ENCODE measurements around the gene MRPL46.
"Not testable (repeated sequence)": the region's sequence is repeated elsewhere in the genome, so short reads cannot be mapped to it uniquely, and the experiment has no call there.

Gene MRPL46

GRCh38 chr15:88441076-88441730 lies 26.0 kb downstream of the MRPL46 start:
- DNase-seq (ENCODE audit: low read depth), result no peak

GRCh38 chr15:88440021-88440420 lies 27.2 kb downstream of the MRPL46 start:
- no peak for DNase-seq (ENCODE audit: low read depth)

GRCh38 chr15:88438181-88438580 lies 29.0 kb downstream of the MRPL46 start:
- DNase-seq (ENCODE audit: low read depth), result no peak

- not testable (repeated sequence) for DNase-seq (ENCODE audit: low read depth)
These were observed 33.1 kb downstream of the MRPL46 start for GRCh38 chr15:88434106-88434505.

- no peak for DNase-seq (ENCODE audit: low read depth)
These were observed 34.0 kb downstream of the MRPL46 start for GRCh38 chr15:88433046-88433685.

GRCh38 chr15:88431441-88431840 lies 35.7 kb downstream of the MRPL46 start:
- no peak for DNase-seq (ENCODE audit: low read depth)

- DNase-seq (ENCODE audit: low read depth), result no peak
These were observed 37.1 kb downstream of the MRPL46 start for GRCh38 chr15:88430051-88430450.

- DNase-seq (ENCODE audit: low read depth), result no peak
These were observed 38.2 kb downstream of the MRPL46 start for GRCh38 chr15:88428805-88429605.

- DNase-seq (ENCODE audit: low read depth), result no peak
These were observed 39.1 kb downstream of the MRPL46 start for GRCh38 chr15:88428053-88428452.

GRCh38 chr15:88426304-88426703 lies 40.9 kb downstream of the MRPL46 start:
- DNase-seq (ENCODE audit: low read depth), result no peak

- DNase-seq (ENCODE audit: low read depth), result no peak
These were observed 43.9 kb downstream of the MRPL46 start for GRCh38 chr15:88423331-88423730.

GRCh38 chr15:88419830-88420229 lies 47.4 kb downstream of the MRPL46 start:
- no peak for DNase-seq (ENCODE audit: low read depth)

All from T follicular helper cell (primary cell).